NCI-H128 (cell line): ENCODE measurements around the gene SFRP5.
A peak's percentile ranks its signal among the peaks of the same experiment; 100 is the strongest.

Experiments
- DNase-seq: peaks from one replicate; lab custom pipeline; 2025; ENCODE audit not compliant: unreplicated experiment; lab: John Stamatoyannopoulos, UW

Gene SFRP5

DNA sequence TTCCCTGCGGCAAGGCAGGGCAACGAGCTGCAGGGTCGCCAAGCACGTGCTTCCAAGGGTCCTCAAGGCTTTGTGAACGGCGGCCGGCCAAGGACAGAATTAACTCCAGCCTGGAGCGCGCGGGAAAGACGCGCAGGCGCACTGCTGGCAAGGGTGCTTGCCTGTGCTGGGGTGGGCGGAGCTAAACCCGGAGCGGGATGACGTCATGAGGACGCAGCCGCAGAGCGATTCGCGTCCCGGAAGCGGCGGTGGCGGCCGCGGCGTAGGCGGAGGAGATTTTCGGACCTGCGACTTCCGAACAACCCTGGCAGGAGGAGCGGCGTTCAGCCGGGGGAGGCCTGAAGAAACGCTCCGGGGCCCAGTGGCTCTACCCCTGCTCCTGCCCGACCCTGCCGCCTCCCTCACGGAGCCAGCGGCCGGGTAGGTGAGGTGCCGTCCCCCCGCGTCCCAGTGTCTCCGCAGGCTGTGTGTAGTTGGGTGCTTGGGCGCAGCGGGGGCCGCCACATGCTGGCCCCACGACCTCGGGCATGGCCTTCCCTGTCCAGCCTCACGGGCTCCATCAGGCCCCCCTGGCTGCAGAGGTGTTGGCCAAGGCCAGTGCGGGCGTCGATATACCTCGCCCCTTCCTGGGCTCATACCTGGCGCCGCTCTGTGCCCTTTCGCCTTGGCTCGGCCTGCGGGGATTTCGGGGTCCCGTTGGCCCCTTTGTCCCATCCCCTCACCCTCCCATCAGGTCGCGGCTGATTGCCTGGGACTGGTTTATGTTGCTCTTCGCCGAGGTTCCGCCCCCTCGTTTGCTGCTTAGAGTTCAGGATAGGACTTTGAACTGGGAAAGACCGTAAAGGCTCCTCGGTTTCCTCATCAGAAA, 34.7 kb downstream of the SFRP5 start, which contains the start of gene ZFYVE27:
Gene ZFYVE27, plus strand, starts transcription at position 227 of the 868 bp plus-strand sequence. CDS start 1,350 bp downstream, outside the sequence.
- peak; percentile 61 for DNase-seq

DNA sequence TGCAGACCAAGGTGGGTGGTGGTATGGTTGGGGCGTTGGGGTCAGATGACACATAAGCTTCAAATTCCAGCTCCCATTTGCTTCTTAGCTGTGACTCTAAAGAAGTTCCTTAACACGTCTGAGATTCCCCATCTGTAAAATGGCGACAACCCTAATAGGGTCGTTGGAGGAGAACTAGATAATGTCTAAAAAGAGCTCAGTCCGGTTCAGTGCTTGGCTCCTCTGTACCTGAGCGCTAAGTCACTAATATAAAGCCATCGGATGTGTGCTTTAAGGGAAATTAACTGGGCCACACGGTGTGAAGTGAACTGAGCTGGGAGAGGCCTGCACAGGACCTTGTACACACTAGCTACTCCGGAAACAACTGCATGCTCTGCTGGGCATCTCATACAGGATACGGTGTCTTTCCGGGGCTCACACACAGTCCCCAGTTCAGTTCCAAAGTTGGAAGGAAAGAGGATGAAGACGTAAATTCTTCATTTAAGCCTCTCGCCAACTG, 35.3 kb downstream of the SFRP5 start:
- DNase-seq = no peak

DNA sequence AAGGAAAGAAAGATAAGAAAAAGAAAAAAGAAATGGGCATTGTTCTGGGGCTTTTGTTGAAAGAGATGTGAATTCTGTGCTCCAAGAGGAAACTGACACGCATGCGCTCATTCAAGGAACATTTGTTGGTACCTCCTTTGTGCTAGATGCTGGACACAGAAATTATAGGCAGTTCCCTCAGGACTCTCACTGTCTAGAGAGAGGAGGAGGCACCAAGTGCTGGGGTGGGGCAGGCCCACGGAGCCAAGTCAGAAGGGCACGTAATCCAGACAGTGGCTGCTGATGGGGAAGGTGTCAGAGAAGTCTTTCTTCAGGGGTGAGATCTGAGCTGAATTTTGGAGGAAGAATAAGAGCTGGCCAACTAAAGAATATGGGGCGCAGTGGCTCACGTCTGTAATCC, 37.8 kb downstream of the SFRP5 start:
- no peak for DNase-seq

DNA sequence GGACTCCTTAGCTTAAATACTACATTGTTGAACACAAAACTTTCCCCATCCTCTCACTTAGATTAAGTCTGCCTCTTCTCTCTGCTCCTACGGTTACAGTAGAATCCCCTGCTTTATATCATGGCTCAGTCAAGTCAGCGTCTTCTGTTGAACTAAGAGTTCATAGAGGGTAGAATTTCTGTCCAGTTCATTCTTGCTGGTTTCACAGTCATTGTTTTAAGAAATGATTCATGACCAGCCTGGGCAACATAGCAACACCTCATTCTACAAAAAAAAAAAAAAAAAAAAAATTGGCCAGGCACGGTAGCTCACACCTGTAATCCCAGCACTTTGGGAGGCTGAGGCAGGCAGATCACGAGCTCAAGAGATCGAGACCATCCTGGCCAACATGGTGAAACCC, 38.5 kb downstream of the SFRP5 start:
- no peak for DNase-seq

DNA sequence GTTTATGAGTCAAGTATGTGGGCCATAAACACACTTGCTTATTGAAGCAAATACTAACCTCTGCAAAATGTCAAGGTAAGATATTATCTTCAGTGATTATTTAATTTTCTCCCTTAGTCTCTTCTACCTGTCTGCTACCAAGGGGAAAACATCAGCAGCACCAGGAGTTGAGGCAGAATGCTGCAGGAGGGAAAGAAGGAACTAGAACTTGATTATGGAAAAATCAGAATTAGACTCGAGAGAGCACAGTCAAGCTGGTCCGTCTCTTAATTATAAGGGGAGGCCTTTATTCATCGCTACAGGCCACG, 39.8 kb downstream of the SFRP5 start:
- no peak for DNase-seq

DNA sequence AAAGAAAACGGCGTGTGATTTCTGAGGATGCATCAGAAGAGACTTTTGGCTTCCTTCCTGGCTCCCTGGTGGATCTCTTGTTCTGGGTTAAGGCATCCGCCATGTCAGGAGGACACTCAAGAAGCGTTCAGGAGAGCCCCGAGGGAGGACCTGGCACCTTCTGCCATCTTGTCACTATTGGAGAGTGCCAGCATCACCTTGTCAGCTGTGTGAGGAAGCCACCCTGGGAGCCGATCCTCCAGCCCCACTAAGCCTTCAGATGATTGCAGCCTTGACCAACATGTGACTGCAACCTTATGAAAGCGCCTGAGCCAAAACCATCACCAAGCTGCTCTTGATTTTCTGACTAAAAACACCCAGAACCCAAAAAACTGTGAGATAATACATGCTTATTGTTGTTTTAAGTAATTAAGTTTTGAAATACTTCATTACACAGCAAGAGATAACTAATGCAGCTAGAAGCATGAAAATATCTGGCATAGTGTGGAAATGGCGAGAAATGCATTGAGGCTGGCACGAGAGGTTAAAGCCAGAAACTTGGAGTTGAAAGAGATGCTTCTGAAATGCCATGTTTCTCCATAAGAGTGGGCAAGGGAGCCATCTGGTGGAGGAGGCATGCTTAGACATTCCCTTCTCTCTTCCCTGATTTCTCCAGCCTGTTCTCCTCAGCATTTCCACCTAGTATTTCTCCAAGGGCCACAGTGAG, 40.3 kb downstream of the SFRP5 start:
- DNase-seq = peak; percentile 68

DNA sequence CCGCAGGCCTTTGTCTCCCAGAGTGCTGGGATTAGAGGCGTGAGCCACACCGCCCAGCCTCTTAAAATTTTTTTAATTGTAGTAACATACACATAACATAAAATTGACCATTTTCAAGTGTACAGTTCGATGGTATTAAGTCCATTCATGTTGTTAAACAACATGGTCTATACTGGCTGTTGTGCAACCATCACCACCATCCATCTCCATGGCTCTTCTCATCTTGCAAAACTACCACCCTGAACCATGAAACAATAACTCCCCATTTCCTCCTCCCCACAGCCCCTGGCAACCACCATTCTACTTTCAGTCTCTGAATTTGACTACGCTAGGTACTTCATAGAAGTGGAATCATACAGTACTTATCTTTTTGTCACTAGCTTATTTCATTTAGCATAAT, 42.8 kb downstream of the SFRP5 start:
- no peak for DNase-seq

GRCh38 chr10:97726636-97727178, 45.1 kb downstream of the SFRP5 start:
- no peak for DNase-seq

DNA sequence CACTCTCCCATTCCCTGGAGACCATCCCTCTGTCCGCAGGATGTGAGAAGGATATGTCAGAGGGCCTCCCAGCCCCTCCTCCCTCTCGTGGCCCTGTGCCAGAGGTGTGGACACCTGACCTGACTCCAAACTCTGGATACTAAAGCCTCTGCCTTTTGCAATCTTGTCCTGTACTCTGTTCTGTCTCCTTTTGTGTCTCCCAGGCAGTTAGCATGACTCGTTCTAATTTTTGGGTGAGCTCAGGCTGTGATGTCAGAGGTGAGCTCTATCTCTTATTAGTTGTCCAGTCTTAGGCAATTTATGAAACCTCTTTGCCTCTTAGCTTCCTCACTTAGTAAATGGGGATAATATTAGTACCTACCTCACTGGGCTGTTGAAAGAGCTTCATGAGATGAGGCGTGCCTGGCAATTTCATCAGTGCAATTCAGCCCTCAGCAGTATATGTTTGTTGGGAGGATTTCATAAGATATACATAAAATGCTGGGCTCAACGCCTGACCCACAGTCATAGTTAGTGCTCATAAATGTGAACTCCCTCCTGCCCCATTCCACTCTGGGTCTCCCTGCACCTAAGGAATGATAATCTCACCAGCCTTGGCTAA, 47.4 kb downstream of the SFRP5 start:
- no peak for DNase-seq

GRCh38 chr10:97723001-97723400, 48.8 kb downstream of the SFRP5 start:
- DNase-seq = no peak

DNA sequence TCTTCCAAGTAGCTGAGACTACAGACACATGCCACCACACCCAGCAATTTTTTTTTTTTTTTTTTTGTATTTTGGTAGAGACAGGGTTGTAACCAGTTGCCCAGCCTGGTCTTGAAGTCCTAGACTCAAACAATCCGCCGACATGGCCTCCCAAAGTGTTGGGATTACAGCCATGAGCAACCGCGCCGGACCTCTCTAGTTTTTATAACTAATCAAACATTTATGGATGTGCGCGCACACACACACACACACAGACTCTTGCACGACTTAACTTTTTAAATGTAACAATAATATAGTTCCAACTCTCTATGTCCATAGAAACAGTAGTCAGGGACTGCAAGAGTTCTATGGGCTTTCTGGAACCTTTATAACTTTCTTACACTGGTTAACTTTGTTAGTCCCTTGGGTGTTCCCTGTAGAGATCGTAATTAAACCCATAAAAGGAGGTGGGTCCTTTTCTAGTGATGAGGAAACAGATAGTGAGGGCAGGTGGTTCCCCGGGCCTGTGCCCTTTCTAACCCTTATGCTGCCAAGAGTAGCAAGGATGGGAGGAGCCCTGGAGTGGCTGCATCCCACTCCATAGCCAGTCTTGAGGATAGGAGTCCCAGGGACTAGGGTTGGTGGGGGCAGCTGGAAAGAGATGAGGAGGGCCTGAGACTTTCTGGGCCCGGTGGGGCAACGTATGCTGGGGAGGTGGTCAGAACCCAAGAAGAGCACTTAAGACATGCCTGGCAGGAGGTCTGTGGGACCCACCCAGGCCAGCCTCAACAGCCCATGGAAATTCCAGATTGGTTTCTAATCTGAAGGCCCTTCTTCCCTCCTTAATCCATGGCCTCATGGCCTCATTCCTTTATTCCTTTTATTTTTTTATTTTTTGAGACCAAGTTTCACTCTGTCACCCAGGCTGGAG, 49.7 kb downstream of the SFRP5 start:
- no peak for DNase-seq

GRCh38 chr10:97719602-97720001, 52.2 kb downstream of the SFRP5 start:
- DNase-seq = no peak

GRCh38 chr10:97718659-97719142, 53.1 kb downstream of the SFRP5 start:
- DNase-seq = no peak

DNA sequence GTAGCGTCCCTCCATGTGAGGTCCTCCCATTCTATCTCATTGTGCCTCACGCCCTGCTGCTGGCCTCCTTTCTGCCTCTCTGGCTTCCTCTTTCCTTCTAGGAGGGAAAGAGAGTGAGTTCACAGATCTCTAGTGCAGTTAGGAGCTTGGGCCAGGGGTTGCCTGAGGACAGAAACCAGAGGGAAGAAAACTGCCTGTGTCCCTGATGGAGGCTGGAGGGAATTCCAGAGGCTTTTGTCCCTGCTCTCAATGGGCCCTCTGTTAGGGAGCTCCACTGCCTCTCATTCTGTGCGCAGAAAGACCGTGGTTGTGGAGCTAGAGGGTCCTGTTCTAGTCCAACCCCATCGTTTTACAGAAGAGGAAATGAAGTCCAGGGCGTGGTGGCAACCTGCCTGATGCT, 53.6 kb downstream of the SFRP5 start:
- DNase-seq = no peak

- DNase-seq = no peak
Measured at GRCh38 chr10:97717627-97718026, 54.2 kb downstream of the SFRP5 start.
